Mesenchymal stem cell (in vitro differentiated cells and primary cell): Measurements from ENCODE around the gene DTWD2.
"Not testable (repeated sequence)": the region's sequence is repeated elsewhere in the genome, so short reads cannot be mapped to it uniquely, and the experiment has no call there.

Source experiments
- DNase-seq: peaks from one replicate; pipeline ENCODE4 v3.0.0-alpha.2; 2013
- H2AFZ ChIP-seq: one replicate; pipeline ENCODE4 v1.6.1; 2013; ENCODE audit warnings: low read depth, mild to moderate bottlenecking, control low read depth, inconsistent platforms, low read length, moderate library complexity
- H2AK5ac ChIP-seq: 2 replicates; pipeline ENCODE4 v1.6.1; 2013; ENCODE audit warnings: low read length, moderate library complexity, mild to moderate bottlenecking, inconsistent platforms; ENCODE audit not compliant: severe bottlenecking
- H2BK120ac ChIP-seq: one replicate; pipeline ENCODE4 v1.6.1; 2013; ENCODE audit warnings: low read depth, mild to moderate bottlenecking, inconsistent platforms, low read length, moderate library complexity
- H2BK12ac ChIP-seq, 2 experiments: one replicate each; pipeline ENCODE4 v1.6.1; 2013; ENCODE audit warnings: inconsistent platforms in 2 of 2, low read length in 2 of 2, mild to moderate bottlenecking in 2 of 2, moderate library complexity in 2 of 2, control low read depth in 1 of 2
- H2BK15ac ChIP-seq: one replicate; pipeline ENCODE4 v1.6.1; 2013; ENCODE audit warnings: mild to moderate bottlenecking, low read depth, inconsistent platforms; ENCODE audit not compliant: poor library complexity, severe bottlenecking
- H2BK5ac ChIP-seq: 2 replicates; pipeline ENCODE4 v1.6.1; 2013; ENCODE audit warnings: low read depth, mild to moderate bottlenecking, low read length, control low read depth, inconsistent platforms; ENCODE audit not compliant: poor library complexity, severe bottlenecking
- H3K14ac ChIP-seq, 2 experiments: one replicate each; pipeline ENCODE4 v1.6.1; 2013; ENCODE audit warnings: inconsistent platforms in 2 of 2, low read length in 2 of 2, control low read depth in 1 of 2, mild to moderate bottlenecking in 1 of 2, moderate library complexity in 1 of 2
- H3K18ac ChIP-seq, 2 experiments: one replicate each; pipeline ENCODE4 v1.6.1; 2013; ENCODE audit warnings: inconsistent platforms in 2 of 2, low read length in 2 of 2, control low read depth in 1 of 2, low read depth in 1 of 2, mild to moderate bottlenecking in 1 of 2
- H3K23ac ChIP-seq, 2 experiments: one replicate each; pipeline ENCODE4 v1.6.1; 2013; ENCODE audit warnings: inconsistent platforms in 2 of 2, low read length in 2 of 2, mild to moderate bottlenecking in 2 of 2, moderate library complexity in 2 of 2, control low read depth in 1 of 2
- H3K27ac ChIP-seq: 2 replicates; pipeline ENCODE4 v1.5.1; 2013; ENCODE audit warnings: mild to moderate bottlenecking, moderate library complexity, low read length, control low read depth, inconsistent platforms; ENCODE audit not compliant: poor library complexity, severe bottlenecking
- H3K27me3 ChIP-seq, 2 experiments: 2 replicates each; pipeline versions ENCODE4 v1.6.1 to v1.7.0; 2013; ENCODE audit warnings: low read length in 2 of 2, mild to moderate bottlenecking in 2 of 2, moderate library complexity in 2 of 2, control low read depth in 1 of 2, inconsistent platforms in 1 of 2; ENCODE audit not compliant: control insufficient read depth in 1 of 2, insufficient read depth in 1 of 2
- H3K36me3 ChIP-seq, 2 experiments: 2 replicates each; pipeline versions ENCODE4 v1.6.1 to v1.7.0; 2013; ENCODE audit warnings: low read length in 2 of 2, control low read depth in 1 of 2, inconsistent platforms in 1 of 2, low read depth in 1 of 2, mild to moderate bottlenecking in 1 of 2; ENCODE audit not compliant: insufficient read depth in 2 of 2, control insufficient read depth in 1 of 2
- H3K4ac ChIP-seq, 2 experiments: one replicate each; pipeline ENCODE4 v1.6.1; 2013; ENCODE audit warnings: inconsistent platforms in 2 of 2, low read length in 2 of 2, mild to moderate bottlenecking in 2 of 2, moderate library complexity in 2 of 2, control low read depth in 1 of 2, low read depth in 1 of 2
- H3K4me1 ChIP-seq: 2 replicates; pipeline ENCODE4 v1.6.1; 2013; ENCODE audit warnings: low read depth, low read length, control low read depth; ENCODE audit not compliant: control insufficient read depth, insufficient read depth
- H3K4me2 ChIP-seq: 2 replicates; pipeline ENCODE4 v1.6.1; 2013; ENCODE audit warnings: low read length, mild to moderate bottlenecking, inconsistent platforms; ENCODE audit not compliant: poor library complexity, severe bottlenecking
- H3K4me3 ChIP-seq, 2 experiments: 2 replicates each; pipeline versions ENCODE4 v1.5.1 to v1.7.0; 2013; ENCODE audit warnings: low read length in 2 of 2, mild to moderate bottlenecking in 2 of 2, control low read depth in 1 of 2, low read depth in 1 of 2; ENCODE audit not compliant: insufficient read depth in 1 of 2
- H3K79me1 ChIP-seq: replicated peaks from 2 replicates; pipeline ENCODE4 v1.6.1; 2013; ENCODE audit warnings: mild to moderate bottlenecking, control low read depth, low read length, inconsistent platforms; ENCODE audit not compliant: poor library complexity, severe bottlenecking
- H3K9ac ChIP-seq: 2 replicates; pipeline ENCODE4 v1.7.0; 2013; ENCODE audit warnings: mild to moderate bottlenecking, low read length, moderate library complexity
- H3K9me3 ChIP-seq: 2 replicates; pipeline ENCODE4 v1.7.0; 2013; ENCODE audit warnings: mild to moderate bottlenecking, low read length; ENCODE audit not compliant: control insufficient read depth
- H4K8ac ChIP-seq: one replicate; pipeline ENCODE4 v1.6.1; 2013; ENCODE audit warnings: inconsistent platforms, mild to moderate bottlenecking, low read length, moderate library complexity
- H4K91ac ChIP-seq: one replicate; pipeline ENCODE4 v1.6.1; 2013; ENCODE audit warnings: mild to moderate bottlenecking, low read length, inconsistent platforms
- WGBS: methylation state at CpG from one replicate; pipeline ENCODE4 v1.1.7; 2013; ENCODE audit warnings: mixed read lengths; 5-methylcytosine and 5-hydroxymethylcytosine counted together

DTWD2 gene

GRCh38 chr5:118992055-118992454, 3.7 kb upstream of the DTWD2 start:
- H3K79me1 ChIP-seq, H3K4me3 ChIP-seq, H3K4ac ChIP-seq: not testable (repeated sequence)

GRCh38 chr5:118990582-118990981, 2.2 kb upstream of the DTWD2 start:
- Histone ChIP-seq H2AK5ac (no peak overlapping the region), H3K14ac (no peak overlapping the region), H3K4me3 (no peak overlapping the region), H3K27ac (no peak overlapping the region), H2BK5ac (no peak overlapping the region), H3K9ac (no peak overlapping the region), H3K4me1 (no peaks in the 10 kb centered on the region), H2BK12ac (no peak overlapping the region), H3K9me3 (peaks cover 5% of the 10 kb centered on the region), H4K91ac (no peak overlapping the region), H3K36me3 (no peaks in the 10 kb centered on the region), H4K8ac (no peak overlapping the region), H2BK15ac (no peak overlapping the region), H2AFZ (no peak overlapping the region), H3K18ac (no peak overlapping the region), H3K4ac (no peak overlapping the region), H3K79me1 (no peaks in the 10 kb centered on the region), H2BK120ac (no peak overlapping the region), H3K23ac (no peak overlapping the region), H3K27me3 (no peaks in the 10 kb centered on the region), H3K4me2 (no peak overlapping the region)
- DNase-seq, result no peak
- WGBS, result 100% methylated on average over 1 of the region's 1 CpG

More at GRCh38 chr5:118992055-118992454, 3.7 kb upstream of the DTWD2 start:
- not testable (repeated sequence) for H2AK5ac ChIP-seq, H3K36me3 ChIP-seq, H3K27ac ChIP-seq, H3K23ac ChIP-seq, H3K4me1 ChIP-seq, H2AFZ ChIP-seq, H2BK5ac ChIP-seq, H2BK12ac ChIP-seq, H3K14ac ChIP-seq, H4K91ac ChIP-seq, H3K9ac ChIP-seq, H3K27me3 ChIP-seq, H3K4me2 ChIP-seq, H4K8ac ChIP-seq, H3K18ac ChIP-seq, H2BK15ac ChIP-seq, DNase-seq, H2BK120ac ChIP-seq
- peaks cover 16% of the 10 kb centered on the region for H3K9me3 ChIP-seq
- WGBS, result 79% methylated on average over 2 of the region's 3 CpGs

GRCh38 chr5:118989816-118990215, 1.5 kb upstream of the DTWD2 start:
- Histone ChIP-seq H2BK12ac (no peak overlapping the region), H2BK15ac (no peak overlapping the region), H3K4me2 (no peak overlapping the region), H3K36me3 (no peaks in the 10 kb centered on the region), H3K4ac (no peak overlapping the region), H3K23ac (no peak overlapping the region), H4K91ac (no peak overlapping the region), H3K4me1 (no peaks in the 10 kb centered on the region), H3K9ac (no peak overlapping the region), H3K4me3 (no peak overlapping the region), H2BK5ac (no peak overlapping the region), H2BK120ac (no peak overlapping the region), H2AK5ac (no peak overlapping the region), H4K8ac (no peak overlapping the region), H3K79me1 (no peaks in the 10 kb centered on the region), H3K27ac (no peak overlapping the region), H3K27me3 (no peaks in the 10 kb centered on the region), H3K9me3 (no peaks in the 10 kb centered on the region), H3K14ac (no peak overlapping the region), H2AFZ (no peak overlapping the region), H3K18ac (no peak overlapping the region)
- no peak for DNase-seq
- 68% methylated on average over 6 of the region's 6 CpGs for WGBS

- no peak overlapping the region for H2AFZ ChIP-seq
- no peaks in the 10 kb centered on the region for H3K36me3 ChIP-seq
- 71% methylated on average over 9 of the region's 9 CpGs for WGBS
- no peak overlapping the region for H2BK15ac ChIP-seq
- no peak overlapping the region for H2BK12ac ChIP-seq
- no peaks in the 10 kb centered on the region for H3K79me1 ChIP-seq
- H3K27me3 ChIP-seq, result no peaks in the 10 kb centered on the region
- no peak overlapping the region for H2BK120ac ChIP-seq
- peak overlapping the region; percentile 81 for H3K9ac ChIP-seq
- no peaks in the 10 kb centered on the region for H3K9me3 ChIP-seq
- H3K4me1 ChIP-seq, result peaks cover under 1% of the 10 kb centered on the region
- peak overlapping the region in 1 of 2 experiments; percentile 83 for H3K4me3 ChIP-seq
- DNase-seq, result no peak
- H2BK5ac ChIP-seq, result no peak overlapping the region
- no peak overlapping the region for H4K91ac ChIP-seq
- no peak overlapping the region for H3K18ac ChIP-seq
- H3K23ac ChIP-seq, result no peak overlapping the region
- H4K8ac ChIP-seq, result no peak overlapping the region
- no peak overlapping the region for H2AK5ac ChIP-seq
- no peak overlapping the region for H3K14ac ChIP-seq
- H3K4ac ChIP-seq, result no peak overlapping the region
- H3K27ac ChIP-seq, result no peak overlapping the region
- peak overlapping the region; percentile 78 for H3K4me2 ChIP-seq
These were observed 476 bp upstream of the DTWD2 start for GRCh38 chr5:118988866-118989180.
